KBM-7 (cell line): ENCODE data around the gene MRPS31.

Source experiments
- DNase-seq: peaks from one replicate; pipeline ENCODE4 v3.0.0-alpha.2; 2015
- in situ Hi-C: fragments of 300-500 bp; cut with MboI; formaldehyde crosslinking; loops from 2 replicates; pipeline ENCODE4 v1.14.3; 2020; ENCODE audit warnings: low sequenced_read_pairs, low pct_unique_long_range_greater_than_20kb, mixed read lengths

Gene MRPS31

DNA sequence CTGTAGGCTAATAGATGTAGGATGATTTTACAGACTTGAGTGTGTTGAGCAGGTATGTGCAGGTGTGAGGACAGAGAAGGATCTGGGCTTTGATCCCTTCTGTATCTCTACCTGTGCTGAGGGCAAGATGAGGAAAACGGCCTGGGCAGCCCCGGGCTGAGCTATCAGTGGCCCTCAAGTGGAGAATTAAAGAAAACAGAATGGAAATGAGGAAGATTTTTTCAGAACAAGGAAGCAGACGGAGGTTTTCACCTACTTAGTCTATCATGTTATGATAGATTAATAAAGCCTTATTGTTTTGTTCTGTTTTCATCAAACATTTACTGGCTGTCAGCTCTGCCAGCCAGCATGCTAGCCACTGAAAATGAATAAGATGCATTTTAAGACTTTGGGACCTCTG, 82.2 kb downstream of the MRPS31 start:
- in situ Hi-C loops = loop anchor here (25.0 kb wide), 2 partner anchors 626 to 926 kb away; no protein-coding TSS in a partner anchor
- no peak for DNase-seq

DNA sequence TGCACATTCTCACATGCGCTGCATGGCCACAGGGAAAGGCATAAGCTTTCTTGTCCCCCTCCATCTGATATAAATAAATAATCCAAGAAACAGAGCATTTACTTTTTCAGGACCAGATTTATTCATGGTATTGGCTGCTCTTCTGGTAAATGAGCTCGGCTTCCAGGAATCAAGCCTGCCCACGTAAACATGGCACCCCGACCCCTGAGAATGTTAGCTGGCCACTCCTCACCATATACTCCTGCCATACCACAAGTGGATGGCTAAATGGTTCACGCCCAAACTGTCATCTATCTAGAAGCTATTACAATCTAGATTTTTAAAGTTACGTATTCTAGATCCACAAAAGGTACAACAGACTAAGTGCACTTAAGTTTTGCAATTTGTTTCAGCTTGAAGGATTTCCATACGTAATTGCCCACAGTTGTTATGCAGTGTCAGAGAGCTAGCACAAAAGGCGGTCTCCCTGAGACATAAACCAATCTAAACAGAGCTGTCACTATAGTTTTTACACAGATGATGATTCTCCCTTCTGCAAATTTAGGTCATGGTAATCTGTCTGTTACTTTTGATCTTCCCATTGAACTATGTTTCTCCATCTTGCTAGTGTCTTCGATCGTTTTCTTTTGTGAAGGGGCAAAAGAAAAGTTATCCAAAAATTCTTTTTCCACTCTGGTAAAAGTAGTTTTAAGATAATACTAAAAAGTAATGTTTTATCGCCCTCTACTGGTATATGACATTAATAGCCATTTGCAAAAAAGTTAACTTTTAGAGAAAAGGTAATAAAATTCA, 88.3 kb downstream of the MRPS31 start:
- peak; percentile 59 for DNase-seq
- in situ Hi-C loops = loop anchor here (25.0 kb wide), 2 partner anchors 620 to 920 kb away; no protein-coding TSS in a partner anchor

DNA sequence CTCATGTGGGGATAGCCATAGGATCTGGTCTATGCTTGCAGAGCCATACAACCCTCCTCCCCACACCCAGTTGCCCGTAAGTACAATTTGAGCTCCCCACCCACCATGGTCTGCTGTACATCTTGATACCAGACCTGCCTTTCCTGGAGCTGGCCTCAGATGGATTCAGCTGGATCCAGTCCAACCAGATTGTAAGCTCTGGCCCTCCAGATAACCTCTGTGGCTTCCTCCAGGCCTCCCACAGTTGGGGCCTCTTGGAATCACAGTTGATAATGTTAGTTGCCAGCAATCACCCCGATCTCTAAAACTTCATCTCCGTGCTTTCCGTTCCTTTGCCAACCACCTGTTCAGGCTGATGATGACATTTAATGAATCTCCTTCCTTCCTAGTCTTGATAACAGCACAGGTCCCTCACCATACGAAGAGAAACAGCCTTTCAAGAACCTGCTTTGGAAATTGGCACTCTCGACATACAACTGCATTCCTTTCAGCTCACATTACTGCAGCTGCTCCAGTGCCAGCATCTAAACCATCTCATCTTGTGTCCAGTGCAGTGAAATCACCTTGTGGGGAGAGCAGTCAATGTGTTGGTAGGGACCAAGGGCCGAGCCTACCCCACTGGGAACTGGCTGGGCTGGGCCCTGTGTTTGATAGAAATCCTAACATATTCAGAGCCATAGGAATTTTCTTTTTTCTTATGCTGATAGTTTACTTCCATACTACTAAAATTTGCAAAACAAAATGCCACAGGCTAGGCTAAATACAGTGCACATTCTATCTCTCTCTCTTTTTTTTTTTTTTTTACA, 89.4 kb downstream of the MRPS31 start:
- in situ Hi-C loops = loop anchor here (25.0 kb wide), 2 partner anchors 619 to 919 kb away; no protein-coding TSS in a partner anchor
- peak; percentile 39 for DNase-seq

DNA sequence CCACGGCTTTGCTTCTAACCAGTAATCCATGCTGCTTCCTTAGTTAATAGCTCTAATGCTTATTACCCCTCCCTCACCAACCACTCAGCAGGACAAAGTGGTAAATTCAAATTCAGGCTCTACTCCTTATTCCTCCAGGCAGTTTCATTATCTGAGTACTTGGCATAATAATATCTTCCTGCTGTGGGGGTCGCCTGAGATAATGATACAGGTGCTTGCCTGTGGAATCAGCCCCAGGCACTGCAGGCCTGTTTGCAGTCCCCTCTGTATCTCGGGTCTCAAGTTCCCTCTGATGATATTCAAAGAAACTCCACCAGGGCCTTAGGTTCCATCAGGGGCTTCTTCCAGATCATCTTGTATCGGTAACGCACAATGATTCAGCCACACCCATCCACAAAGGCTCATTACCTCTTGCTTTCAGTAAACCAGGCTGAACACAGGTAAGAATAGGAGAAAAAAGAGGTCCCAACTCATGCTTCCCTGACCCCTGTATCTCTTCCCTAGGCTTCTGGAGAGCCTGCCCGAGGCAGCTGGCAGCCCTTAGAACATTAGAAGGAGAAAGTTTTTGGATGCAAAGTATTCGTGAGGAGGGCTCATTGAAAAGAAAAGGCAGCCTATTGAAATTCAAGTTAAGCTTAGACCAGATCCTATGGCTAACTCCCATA, 90.2 kb downstream of the MRPS31 start:
- in situ Hi-C loops = loop anchor here (25.0 kb wide), 2 partner anchors 618 to 918 kb away; no protein-coding TSS in a partner anchor
- no peak for DNase-seq

DNA sequence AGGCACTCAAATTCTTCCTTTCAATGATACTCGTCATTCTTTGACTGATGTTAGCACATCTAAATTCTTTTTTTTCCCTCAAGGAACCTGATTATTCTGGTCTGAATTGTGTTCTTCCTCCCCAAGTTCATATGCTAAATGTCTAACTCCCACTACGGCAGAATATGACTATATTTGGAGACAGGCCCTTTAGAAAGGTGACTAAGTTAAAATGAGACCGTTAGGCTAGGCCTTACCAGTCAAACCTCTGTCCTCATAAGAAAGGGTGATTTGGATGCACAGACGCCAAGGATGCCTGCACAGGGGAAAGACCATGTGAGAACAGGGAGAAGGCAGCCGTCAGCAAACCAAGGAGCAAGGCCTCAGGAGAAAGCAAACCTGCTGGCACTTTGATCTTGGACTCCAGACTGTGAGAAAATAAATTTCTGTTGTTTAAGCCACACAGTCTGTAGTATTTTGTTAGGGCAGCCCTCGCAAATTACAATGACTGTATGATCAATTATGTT, 91.5 kb downstream of the MRPS31 start:
- in situ Hi-C loops = loop anchor here (25.0 kb wide), 2 partner anchors 617 to 917 kb away; no protein-coding TSS in a partner anchor

More for the DNA sequence above, 91.5 kb downstream of the MRPS31 start:
- DNase-seq = no peak
